Activated naive CD4-positive, alpha-beta T cell (primary cell): ENCODE measurements around the gene SLC39A11.
"Not testable (repeated sequence)": the region's sequence is repeated elsewhere in the genome, so short reads cannot be mapped to it uniquely, and the experiment has no call there.

Experiments used
- DNase-seq, 4 experiments: peaks; one replicate each; lab custom pipeline; 2025; lab: John Stamatoyannopoulos, UW

Gene SLC39A11

DNA sequence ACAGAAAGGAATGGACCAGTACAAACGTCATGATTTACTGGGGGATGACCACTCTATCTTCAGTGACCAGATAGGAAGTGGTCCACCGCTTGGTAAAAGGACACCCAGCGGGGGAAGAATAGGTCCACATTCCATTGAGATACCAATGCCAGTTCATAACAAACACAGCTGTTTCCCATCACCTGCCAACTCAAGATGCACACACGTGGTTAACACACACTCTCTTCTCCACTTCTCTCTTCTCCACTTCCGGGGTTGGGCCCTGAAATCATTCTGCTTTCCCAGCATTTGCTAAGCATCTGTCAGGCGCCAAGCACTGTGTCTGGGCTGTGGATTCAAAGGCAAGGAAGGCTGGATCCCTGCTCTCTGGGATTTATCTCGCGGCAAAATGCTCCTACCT, 175.5 kb downstream of the SLC39A11 start:
- DNase-seq = no peak

DNA sequence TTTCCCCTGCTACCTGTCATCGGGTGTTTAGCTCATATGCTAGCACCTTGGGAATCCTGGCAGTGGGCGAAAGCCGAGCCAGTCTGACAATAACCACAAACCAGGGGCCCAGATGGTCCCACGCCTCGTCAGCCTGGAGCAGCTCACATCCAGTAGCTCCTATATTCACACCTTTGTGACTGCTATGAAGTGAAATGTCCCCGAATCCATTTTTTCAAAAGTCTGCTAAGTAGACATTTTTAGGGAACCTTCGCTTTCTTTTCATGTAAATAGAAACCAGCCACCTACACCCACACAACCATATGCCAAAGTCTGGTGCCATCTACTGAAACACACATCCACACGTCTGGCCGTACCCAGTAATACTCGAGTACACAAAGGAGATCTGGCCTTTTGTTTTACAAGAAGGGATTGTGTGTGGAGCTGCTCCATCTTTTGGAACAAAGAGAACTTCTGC, 176.8 kb downstream of the SLC39A11 start:
- no peak for DNase-seq

DNA sequence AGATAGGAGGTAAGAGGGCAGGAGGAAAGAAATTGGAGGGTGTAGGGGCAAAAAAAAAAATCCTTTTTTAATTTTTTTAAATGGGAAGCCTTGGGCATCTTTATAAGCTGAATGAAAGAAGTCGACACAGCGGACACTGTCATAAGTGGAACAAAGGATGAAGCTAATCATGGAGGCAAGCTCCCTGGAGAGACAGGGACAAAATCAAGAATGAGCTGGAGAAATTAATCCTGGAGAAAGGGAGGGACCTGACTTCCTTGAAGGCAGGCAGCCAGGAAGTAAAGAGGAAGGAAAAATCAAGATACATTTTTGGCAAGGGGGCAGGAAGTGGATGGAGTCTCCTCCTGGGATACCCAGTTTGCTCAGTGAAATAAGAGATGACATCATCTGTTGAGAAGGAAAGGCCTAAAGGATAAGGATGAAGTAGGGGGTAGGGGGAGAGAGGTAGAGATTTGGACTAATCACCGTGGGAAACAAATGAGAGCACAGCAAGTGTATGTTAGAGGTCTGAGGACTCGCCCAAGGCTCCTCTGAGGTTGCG, 179.3 kb downstream of the SLC39A11 start:
- DNase-seq = no peak

DNA sequence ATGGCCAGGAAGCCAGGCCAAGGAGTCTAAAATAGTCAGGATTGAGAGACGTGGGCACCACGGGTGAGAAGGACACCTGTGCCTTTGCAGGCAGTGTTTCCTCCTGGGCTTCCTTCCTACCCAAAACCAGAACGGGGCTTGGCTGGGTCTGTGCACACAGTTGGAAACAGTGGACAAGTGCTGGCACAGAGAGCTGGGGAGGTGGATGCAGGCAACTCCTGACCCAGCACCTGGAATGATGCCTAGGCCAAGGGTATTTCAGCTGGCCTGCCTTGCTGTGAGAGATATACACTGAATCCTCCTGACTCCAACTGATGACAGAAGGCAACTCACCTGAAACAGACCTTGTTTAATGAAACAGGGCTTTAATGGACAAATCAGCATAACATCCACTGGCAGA, 186.2 kb downstream of the SLC39A11 start:
- DNase-seq = no peak

DNA sequence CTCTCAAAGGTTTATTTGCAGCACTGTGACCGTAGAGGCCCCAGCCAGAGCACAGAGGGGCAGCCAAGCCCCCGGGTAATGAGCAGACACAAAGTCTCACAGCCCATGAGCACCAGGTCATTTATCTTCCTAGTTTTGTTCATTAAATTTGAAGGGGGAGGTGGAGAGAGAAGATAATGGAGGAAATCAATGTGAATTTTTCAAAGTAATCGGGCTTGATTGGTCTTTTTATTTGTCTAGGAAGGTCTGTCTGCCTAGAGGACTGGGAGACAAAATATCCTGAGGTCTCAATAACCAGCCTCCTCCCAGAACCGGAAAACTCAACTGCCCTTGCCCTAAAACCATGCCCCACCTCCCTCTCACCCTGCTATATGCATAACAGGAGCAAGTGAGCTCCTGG, 189.0 kb downstream of the SLC39A11 start:
- DNase-seq = no peak

DNA sequence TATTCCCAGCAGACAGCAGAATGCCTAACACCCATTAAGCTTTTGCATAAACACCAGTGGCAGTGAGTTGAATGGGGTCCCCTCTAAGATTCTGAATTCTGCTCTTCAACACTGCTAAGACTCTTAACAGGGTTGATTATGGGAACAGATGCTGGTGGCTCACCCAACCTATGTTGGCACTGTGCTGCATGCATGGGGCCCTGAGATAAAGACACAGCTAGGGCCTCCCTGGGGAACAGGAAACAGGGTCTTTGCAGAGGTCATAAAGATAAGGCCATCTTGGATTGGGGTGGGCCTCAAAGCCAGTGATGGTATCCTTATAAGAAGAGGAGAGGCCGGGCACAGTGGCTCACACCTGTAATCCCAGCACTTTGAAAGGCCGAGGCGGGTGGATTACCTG, 190.8 kb downstream of the SLC39A11 start:
- no peak for DNase-seq

DNA sequence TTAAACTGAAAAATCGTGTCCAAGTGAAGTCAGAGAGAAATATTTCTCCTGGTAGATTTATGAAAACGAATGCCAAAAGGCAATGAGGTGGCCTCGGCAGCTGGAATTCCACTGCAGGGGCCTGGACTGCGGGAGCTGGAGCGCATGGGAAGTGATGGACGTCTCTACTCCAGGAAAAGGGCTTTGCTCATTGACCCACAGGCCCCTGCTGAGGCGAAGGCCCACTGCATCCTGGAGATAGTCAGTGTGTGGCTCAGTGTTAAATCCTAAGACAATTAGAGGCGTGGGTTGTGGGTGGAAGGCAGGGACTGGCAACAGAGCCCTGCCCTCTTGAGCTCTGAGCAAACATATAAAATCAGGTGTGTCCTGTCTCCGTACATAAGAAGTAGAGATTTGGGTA, 191.4 kb downstream of the SLC39A11 start:
- DNase-seq = no peak

DNA sequence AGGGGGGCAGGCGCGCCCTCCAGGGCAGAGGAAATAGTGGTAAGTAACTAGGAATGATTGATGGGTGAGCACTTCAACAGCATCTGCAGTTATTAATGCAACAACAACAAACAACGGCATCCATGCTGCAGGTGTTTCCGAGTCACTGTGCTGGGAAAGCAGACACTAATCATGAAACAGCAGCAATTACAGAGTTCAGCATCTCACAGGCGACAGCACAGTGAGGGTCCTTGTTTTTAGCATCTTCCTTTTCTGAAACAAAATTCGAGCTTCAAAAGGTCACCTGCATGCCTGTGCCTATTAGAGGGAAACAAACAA, 191.9 kb downstream of the SLC39A11 start:
- DNase-seq = no peak

DNA sequence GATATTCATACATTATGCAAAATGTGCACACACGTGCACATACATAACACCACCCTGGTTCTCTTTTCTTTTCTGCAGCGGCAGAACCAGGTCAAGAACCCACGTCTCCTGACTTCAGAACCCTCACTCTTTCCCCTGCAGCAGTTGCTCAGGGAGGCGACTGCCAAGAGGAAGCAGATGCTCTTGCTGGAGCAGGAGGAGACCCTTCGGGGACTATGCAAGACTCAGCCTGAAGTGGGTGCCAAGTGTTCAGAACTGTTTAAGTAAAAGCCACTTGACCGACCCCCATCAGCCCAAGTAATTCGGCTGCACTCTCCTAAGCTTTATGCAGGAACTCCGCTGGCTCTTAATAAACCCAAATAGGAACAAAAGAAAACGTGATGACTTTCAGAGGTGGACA, 193.8 kb downstream of the SLC39A11 start:
- DNase-seq = no peak

DNA sequence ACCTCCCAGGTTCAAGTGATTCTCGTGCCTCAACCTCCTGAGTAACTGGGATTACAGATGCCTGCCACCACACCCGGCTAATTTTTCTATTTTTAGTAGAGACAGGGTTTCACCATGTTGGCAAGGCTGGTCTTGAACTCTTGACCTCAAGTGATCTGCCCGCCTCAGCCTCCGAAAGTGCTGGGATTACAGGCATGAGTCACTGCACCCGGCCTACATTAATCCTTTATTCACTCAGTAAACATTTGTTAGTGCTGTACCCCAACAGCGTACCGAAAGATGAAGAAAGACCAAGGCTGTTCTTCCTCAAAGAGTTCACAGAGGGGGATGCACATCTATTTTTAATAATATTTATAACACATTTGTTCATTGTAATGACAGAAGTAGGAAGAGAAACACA, 196.2 kb downstream of the SLC39A11 start:
- DNase-seq = not testable (repeated sequence)

DNA sequence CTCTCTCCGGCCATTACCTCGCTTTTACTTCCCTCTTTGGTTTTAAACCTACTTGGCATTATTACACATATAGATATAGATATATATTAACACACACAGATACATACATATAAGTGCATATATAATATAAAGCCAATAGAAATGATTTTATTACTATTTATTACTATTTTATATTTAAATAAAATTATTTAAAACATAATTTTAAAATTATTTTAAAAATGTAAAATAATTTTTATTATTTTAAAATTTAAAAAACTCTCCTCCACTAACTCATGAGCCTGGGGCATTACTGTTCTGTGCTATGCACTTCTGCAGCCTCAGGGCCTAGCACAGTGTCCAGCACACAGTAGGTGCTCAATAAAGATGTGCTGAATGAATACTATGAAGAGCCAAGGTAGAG, 200.9 kb downstream of the SLC39A11 start:
- DNase-seq = no peak

DNA sequence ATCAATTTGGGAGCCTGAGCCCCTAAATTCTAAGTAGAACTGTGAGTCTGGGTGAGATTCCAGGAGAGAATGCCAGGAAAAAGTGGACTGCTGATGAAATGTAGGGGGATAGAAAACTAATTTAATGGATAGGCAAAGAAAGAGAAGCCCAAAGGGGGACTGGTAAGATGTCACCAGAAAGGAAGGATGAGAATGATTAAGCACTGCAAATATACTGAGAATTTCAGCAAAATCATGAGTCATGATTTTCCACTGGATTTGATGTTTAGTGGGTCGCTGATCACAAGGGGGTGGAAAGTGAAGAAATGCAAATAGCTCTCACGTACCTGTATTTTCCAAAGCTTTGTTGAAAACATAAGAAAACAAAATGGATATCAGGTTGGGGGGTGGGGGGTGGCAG, 201.8 kb downstream of the SLC39A11 start:
- no peak for DNase-seq

DNA sequence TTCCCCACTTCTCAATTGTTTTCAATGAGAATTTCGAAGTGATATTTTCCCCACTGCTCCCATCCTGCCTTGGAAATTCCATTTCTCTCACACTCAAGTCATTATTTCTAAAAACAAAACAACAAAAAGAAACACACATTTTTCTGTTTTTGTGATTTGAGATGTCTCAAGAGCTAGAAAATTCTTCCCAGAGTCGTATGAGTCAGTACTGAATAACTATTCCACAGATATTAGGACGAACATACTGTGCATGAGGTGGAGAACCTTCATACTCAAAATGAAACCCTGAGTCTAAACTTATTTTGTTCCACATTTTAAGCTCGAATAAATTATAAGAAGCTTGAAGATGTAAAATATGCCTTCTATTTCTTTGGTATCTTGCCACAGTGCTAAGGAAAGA, 204.6 kb downstream of the SLC39A11 start:
- DNase-seq = no peak

DNA sequence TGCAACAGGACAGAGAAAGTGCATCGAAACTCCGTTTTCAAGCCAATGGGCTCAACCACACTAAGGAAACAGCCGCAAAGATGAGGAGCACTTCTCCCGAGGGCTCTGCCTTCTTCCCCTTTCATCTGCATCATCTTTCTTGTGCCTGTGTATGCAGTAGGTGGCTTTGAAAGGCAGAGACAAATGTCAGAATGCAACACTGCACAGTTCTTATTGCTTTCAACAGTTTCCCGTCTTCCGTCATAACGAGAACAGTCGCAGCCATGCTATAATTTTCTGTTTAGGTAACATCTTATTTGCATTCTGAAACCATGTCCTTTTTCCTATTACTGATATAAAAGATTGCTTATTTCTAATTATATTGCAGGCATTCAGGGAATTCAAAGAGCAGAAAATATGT, 205.2 kb downstream of the SLC39A11 start:
- DNase-seq = no peak

DNA sequence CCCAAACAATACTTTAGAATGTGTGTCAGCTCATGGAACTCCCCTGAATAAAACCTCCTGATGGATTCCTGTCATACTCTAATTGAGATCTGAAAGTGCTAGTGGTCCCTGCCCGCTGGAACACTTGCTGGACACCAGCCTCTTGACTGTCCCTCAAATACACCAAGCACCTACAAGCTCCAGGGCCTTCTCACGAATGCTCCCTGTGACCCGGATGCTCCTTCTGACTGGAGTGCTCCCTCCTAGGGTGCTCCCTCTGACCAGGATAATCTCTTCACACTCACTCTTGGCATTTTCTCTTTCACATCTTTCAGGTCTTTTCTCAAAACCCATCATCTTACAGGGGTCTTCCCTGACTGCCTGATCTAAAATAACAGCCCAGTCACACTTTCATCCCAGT, 205.9 kb downstream of the SLC39A11 start:
- no peak for DNase-seq

DNA sequence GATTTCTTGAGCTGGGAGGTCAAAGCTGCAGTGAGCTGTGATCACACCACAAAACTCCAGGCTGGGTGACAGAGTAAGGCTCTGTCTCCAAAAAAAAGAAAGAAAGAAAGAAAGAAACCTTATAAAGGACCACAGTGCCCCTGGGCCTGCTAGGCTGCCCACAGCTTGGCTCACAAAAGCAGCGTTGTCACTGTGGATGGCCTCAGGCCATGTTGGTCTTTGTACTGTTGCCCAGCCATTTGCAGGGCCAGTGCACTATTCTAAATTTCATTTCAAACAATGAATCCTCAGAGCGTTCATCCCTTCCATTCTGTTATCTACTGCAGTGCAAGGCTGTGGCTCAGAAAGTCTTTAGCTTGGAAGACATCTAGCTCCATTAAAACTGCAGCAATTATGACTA, 208.4 kb downstream of the SLC39A11 start:
- no peak for DNase-seq

DNA sequence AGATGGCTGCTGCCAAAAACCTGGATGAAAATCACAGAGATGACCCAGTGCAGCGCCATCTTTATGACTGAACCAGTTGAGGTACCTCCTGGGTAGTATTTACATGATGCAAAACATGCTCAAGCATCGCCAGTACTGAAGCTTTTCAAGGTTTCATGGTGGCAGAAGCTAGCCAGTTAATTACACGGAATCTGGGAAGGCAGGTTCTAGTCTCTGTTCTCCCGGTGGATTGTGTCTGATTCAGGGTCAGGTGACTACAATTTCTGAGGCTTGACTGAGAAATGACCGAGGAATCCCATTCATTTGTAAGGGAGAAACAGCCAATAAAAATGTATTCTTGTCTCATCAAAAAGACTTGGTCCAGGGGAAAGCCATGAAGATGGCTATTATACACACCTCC, 209.1 kb downstream of the SLC39A11 start:
- DNase-seq = no peak

DNA sequence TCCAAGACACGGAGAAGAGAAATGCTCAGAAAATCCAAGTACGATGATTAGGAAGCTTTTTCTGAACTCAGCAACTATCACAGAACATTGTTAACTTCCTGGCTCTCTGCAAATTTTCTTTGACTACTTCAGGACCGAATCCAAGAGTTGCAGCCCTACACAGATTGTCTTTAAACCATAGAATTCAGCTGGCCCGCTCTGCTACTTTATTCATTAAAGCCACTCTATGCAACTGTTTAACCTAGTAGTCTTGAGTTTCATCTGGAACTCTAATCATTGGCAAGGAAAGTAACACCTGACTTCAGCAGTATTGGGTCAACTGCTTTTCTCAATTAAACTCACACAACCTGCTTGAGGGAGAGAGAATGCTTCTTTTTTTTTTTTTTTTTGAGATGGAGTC, 210.1 kb downstream of the SLC39A11 start:
- no peak for DNase-seq

DNA sequence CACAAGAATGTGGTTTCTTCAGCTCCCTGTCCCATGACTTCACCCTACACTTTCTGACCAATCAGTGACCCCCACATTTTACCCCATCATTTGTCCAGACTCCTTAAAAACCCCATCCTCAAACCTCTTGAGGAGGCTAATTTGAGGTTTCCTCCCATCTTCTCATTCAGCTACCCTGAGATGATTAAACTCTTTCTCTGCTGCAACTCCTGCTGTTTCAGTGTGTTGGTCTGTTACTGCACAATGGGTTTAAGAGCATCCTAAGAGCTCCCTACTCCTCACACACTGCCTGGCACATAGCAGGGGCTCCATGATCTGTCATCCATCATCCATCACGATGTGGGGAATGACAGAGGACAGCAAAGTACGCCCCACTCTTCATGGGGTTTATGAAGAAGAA, 212.6 kb downstream of the SLC39A11 start:
- DNase-seq = no peak

DNA sequence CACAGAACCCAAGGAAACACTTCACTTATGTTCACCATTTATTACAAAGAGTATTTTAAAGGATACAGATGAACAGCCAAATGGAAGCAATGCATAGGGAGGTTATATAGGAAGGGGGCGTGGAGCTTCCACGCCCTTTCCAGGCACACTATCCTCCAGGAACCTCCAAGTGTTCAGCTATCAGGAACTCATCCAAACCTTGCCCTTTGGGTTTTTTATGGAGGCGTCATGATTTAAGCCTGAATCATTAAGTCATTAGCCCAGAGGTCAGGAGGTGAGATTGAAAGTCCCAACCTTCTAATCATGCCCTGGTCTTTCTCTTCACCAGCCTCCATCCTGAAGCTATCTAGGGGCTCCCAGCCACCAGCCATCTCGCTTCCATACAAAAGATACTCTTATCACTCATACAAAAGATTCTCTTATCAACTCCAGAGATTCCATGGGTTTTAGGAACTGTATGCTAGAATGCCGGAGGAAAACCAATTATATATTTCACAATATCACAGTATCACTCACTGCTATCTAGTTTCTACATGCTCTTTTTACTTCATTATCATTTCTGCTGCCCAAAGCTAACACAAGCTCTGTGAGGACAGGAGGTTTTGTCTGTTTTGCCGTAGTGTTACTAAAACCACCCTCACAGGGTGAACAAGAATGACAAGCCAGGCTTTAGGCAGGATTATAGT, 213.4 kb downstream of the SLC39A11 start:
- no peak for DNase-seq

DNA sequence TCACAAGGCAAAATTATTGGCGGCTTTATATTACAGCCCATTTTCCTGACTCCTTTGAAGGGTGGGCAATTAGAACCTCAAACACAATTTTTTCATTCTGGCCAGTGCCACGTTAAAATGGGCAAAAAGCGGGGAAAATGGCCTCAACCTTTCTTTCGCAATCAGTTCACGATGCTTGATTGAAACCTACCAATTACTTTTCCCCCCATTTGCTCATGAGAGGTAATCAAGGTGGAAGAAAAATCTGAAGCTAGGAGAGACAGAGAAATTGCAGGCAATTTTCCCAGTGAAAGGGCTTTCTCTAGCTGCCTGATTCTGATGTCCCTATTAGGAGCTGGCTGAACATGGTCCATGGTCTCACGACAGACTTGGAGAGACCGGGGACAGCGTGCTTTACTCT, 215.1 kb downstream of the SLC39A11 start:
- DNase-seq = no peak

DNA sequence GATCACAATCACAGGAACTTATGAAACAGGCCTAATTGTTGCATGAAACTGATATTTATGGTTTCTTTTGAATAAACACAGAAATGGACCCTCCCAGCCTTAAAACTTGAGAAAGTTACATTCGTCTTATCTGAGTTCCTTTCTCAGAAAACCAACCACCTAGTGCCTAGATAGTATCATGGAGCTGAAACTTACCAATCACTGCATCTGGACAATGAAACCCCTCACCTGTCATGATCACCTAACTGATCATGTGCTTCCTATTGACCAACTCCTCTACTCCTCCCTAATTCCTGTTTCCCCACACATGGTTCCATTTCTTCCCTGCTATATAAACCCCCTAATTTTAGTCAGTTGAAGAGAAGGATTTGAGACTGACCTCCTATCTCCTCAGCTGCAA, 216.1 kb downstream of the SLC39A11 start:
- no peak for DNase-seq

DNA sequence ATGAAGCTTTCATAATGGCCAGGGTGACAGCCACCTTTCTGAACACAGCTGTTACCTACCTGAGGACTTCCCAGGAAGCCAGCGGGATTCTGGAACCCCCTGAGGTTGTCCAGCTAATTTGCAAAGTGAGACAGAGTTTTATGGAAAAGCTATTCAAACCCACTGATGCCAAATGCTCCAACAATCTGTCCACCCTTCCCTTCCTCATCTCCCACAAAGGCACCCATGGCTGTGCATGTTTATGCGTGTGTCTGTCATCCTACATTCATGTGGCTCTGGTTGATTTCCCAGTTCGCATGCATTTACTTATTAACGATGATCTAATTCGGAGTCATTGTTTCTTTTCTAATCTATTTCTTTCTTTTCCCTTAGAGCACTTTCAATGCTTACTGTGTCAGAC, 217.1 kb downstream of the SLC39A11 start:
- DNase-seq = no peak

DNA sequence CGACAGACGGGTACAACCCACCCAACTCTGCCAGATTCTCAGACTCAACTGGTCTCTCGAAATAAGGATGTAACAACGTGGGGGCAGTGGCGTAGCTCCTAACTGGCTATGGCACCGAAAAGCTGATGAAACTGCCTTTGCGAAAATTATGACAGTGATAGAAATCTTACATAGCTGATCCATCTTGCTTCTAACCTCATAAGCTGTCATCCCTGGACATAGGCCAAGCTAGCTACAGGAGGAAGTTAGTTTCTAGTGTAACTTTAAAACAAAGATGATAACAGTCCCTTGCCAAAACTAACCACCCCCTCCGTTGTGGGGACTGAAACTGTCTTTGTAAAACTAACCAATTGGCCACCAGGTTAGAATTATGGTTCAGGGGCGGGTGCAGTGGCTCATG, 220.1 kb downstream of the SLC39A11 start:
- DNase-seq = no peak
